Measurements from ENCODE around the gene ADGRG6. TPM values are rescaled to one million over a fixed set of nuclear protein-coding genes. Genes with fewer than 3 reads are reported as not detected.
A peak's percentile ranks its signal among the peaks of the same experiment; 100 is the strongest.

Gene ADGRG6
- total RNA-seq, 1 donor from 2014 or later: 57.4 TPM

- ATAC-seq: no peak
- intact Hi-C loops (cut with DNase I): no loop called here
- no peak for DNase-seq (ENCODE audit: low spot score)
These were observed 60.3 kb downstream of the ADGRG6 start for GRCh38 chr6:142361779-142362750.

GRCh38 chr6:142367061-142367460 lies 65.3 kb downstream of the ADGRG6 start:
- intact Hi-C loops (cut with DNase I): no loop called here
- ATAC-seq (no peak), DNase-seq (ENCODE audit: low spot score) (no peak)

GRCh38 chr6:142367501-142368018 lies 65.8 kb downstream of the ADGRG6 start:
- ATAC-seq: no peak
- no peak for DNase-seq (ENCODE audit: low spot score)
- intact Hi-C loops (cut with DNase I): no loop called here

GRCh38 chr6:142369266-142369665 lies 67.5 kb downstream of the ADGRG6 start:
- DNase-seq (ENCODE audit: low spot score): no peak
- intact Hi-C loops (cut with DNase I): no loop called here
- no peak for ATAC-seq

DNA sequence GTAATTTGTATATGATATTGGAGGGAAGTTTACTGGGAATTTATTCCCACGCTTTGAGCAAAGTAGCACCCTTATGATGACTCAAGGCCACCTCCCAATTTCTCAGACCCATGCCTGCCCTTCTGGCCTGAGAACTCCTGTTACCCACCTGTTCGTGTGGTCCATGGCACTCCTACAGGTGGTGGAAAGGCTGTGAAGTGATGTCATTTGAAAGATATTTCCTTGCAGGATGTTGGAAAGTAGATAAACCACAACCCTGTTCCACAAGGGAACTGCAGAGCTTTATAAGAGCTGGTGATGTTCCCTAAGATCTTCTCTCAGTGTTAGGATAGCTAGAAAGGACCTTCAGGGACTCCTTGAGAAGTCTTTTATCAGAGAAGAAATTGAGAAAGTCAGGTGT lies 70.5 kb downstream of the ADGRG6 start:
- DNase-seq (ENCODE audit: low spot score) (no peak), ATAC-seq (no peak)
- intact Hi-C loops (cut with DNase I): no loop called here

DNA sequence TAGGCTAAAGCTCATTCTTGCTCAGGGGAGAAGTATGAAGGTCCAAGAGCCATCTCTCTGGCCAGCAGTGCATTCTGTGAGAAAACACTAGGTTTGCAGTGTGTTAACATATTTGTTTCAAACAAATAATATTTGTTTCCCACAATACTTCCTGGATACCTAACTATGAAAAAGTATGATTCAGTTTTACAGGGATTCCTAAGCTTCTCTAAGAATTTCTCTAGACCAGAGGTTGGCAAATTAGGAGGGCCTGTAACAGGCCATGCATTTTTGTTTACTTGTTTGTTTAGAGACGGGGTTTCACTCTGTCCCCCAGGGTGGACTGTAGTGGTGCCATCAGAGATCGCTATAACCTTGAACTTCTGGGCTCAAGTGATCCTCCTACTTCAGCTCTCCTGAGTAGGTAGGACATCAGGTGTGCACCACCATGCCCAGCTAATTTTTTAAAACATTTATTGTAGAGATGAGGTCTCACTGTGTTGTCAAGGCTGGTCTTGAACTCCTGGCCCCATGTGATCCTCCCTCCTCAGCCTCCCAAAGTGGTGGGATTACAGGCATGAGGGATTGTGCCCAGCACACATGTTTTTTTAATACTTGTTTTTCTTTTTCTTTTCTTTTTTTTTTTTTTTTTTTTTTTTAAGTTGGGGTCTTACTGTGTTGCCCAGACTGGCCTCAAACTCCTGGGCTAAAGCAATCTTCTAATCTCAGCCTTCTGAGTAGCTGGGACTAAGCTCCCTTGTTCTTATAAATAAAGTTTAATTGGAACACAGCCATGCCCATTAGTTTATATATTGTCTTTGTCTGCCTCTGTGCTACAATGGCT lies 71.7 kb downstream of the ADGRG6 start:
- intact Hi-C loops (cut with DNase I): no loop called here
- no peak for DNase-seq (ENCODE audit: low spot score)
- no peak for ATAC-seq

DNA sequence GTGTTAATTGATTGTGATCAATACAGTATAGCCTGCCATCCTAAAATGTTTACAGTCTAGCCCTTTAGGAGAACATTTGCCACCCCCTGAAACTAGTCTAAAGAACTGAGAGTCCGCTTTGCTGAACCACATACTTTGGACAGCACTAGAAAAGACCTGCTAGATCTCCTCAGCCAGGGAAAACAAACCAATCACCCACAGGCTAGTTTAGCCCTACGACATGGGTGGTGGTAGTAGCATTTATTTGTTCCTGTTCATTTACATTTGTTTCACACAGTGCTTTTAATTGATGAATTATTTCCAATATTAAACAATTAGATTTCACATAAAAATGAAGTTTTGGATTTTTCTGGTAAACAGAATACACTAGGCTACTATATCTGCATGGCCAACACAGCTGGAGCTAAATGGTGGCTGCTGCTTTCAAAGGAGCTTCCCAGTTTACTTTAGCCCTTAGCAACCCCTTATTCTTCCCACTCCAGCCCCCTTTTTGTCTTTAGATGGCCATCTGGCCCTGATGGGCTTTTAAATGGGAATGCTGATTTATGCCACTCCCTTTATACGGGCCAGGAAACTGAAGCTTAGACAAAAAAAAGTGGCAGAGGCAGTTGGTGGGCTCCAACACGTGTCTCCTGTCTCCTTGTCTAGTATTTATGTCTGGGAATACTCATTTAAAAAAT lies 72.4 kb downstream of the ADGRG6 start:
- no peak for DNase-seq (ENCODE audit: low spot score)
- intact Hi-C loops (cut with DNase I): no loop called here
- ATAC-seq: no peak

- ATAC-seq (no peak), DNase-seq (ENCODE audit: low spot score) (no peak)
- intact Hi-C loops (cut with DNase I): no loop called here
These were observed 73.3 kb downstream of the ADGRG6 start for GRCh38 chr6:142374965-142375733.

GRCh38 chr6:142376115-142376514 lies 74.3 kb downstream of the ADGRG6 start:
- DNase-seq (ENCODE audit: low spot score) (no peak), ATAC-seq (no peak)

DNA sequence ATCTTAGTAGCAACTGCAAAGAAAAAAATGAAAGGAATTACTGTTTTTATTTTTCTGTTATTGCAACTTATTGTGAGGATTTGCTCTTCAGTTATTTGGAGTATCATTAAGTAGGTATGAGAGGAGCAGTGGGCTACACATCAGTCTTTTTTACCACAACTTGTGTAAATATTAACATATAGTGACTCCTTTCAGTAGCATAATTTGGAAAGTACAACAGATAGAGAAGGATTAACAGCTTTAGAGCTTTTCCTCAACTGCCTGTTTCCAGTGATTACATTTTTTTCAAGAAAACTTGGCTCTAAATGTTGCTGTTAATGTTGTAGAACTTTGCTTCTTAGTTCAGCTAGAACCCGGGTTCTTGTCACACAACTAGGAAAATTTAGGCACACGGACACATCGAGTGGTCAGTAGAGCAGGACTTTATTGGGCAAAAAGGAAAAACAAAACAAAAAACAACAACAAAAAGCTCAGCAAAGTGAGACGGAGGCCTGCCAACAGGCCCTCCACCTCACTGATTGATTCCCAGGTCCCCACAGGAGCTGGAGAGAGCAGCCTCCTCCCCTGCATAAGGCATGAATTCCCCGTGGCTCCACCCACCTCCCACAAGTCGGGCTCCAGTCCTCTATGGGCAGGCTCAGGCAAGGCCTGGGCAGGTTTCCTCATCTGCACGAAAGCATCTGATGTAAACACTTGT lies 75.1 kb downstream of the ADGRG6 start:
- ATAC-seq (peak; percentile 38), DNase-seq (ENCODE audit: low spot score) (peak; percentile 60)
- intact Hi-C loops (cut with DNase I): no loop called here

More at GRCh38 chr6:142376115-142376514, 74.3 kb downstream of the ADGRG6 start:
- intact Hi-C loops (cut with DNase I): no loop called here

- intact Hi-C loops (cut with DNase I): no loop called here
- DNase-seq (ENCODE audit: low spot score) (no peak), ATAC-seq (no peak)
These were observed 75.7 kb downstream of the ADGRG6 start for GRCh38 chr6:142377497-142377848.

GRCh38 chr6:142378138-142378875 lies 76.5 kb downstream of the ADGRG6 start:
- DNase-seq (ENCODE audit: low spot score): no peak
- ATAC-seq: peak; percentile 87
- intact Hi-C loops (cut with DNase I): no loop called here

- DNase-seq (ENCODE audit: low spot score) (no peak), ATAC-seq (peak; percentile 28)
- intact Hi-C loops (cut with DNase I): no loop called here
These were observed 78.8 kb downstream of the ADGRG6 start for GRCh38 chr6:142380626-142381025.

DNA sequence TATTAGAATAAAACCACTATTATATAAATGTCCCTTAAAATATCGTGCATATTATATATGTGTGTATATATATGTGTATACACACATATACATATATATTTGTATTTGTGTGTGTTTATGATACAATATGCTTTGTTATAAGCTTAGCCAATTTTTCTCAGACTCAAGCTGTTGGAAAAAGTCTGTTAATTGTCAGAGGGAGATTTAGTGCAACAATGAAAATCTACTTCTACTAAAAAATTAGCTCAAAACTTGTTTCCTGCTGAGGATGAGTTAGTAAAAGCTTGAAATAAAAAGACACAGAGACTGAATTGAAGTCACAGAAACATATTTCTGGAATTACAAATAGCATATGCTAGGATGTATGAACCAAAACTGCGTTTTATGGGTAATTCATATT lies 79.4 kb downstream of the ADGRG6 start:
- intact Hi-C loops (cut with DNase I): no loop called here
- DNase-seq (ENCODE audit: low spot score): no peak
- no peak for ATAC-seq

- DNase-seq (ENCODE audit: low spot score) (no peak), ATAC-seq (no peak)
- intact Hi-C loops (cut with DNase I): no loop called here
These were observed 80.1 kb downstream of the ADGRG6 start for GRCh38 chr6:142381845-142382378.

DNA sequence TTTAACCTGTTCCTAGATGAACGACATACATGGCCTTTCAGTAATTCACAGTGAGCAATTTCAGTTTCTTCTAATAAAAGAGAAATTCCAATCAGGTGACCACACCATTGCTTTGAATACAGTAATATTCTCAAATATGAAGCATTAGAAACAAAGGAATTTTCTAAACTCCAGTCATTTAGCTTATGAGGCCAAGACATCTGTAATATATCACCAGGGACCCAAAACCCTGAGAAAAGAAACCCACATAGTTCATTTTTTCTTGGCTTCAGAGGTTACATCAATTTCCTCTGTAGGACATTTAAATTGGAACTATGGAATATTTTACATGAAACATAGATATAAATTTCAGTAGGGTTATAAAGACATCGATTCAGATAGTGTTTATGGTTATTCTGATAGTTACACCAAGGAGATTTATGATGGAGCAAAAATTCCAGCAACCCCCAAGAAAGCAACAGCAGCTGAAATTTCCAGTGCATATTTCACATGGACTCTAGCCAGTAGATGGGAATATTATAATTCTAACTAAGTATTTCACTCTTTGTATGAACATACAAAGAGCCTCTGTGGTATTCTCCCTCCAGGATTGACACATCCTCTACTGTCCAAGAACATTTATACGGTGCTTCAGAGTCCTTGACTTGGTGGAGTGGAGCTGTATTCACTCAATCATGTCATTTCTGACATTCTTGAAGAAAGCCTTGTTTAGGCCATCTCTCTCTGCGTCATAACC lies 82.9 kb downstream of the ADGRG6 start:
- no peak for ATAC-seq
- DNase-seq (ENCODE audit: low spot score): no peak
- intact Hi-C loops (cut with DNase I): no loop called here

All from sciatic nerve (tissue), 2 donors.